Measurements from ENCODE around the gene LDHA.

LDHA gene

DNA sequence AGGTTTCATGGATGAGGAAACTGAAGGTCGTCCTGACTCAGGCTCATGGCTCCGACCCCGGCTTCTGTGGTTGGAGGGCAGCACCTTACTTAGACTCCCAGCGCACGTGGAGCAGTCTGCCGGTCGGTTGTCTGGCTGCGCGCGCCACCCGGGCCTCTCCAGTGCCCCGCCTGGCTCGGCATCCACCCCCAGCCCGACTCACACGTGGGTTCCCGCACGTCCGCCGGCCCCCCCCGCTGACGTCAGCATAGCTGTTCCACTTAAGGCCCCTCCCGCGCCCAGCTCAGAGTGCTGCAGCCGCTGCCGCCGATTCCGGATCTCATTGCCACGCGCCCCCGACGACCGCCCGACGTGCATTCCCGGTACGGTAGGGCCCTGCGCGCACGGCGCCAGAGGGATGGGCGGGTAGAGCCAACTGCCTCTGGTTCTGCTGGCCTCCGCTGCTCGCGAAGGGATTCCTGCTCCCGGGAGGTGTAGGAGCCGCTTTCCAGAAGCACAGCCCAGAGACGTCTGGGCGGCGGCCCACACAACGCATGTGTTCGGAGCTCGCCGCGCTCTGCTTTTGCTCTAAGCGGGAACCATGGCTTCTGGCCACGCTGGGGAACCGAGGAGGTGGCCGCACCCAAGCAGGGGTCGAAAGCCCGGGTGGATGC lies at the start of gene LDHA:
TSS of gene LDHA (plus strand) at position 289 of the 653 bp plus-strand sequence. CDS start 2,280 bp downstream, outside the sequence.
- no peak for FAIRE-seq

DNA sequence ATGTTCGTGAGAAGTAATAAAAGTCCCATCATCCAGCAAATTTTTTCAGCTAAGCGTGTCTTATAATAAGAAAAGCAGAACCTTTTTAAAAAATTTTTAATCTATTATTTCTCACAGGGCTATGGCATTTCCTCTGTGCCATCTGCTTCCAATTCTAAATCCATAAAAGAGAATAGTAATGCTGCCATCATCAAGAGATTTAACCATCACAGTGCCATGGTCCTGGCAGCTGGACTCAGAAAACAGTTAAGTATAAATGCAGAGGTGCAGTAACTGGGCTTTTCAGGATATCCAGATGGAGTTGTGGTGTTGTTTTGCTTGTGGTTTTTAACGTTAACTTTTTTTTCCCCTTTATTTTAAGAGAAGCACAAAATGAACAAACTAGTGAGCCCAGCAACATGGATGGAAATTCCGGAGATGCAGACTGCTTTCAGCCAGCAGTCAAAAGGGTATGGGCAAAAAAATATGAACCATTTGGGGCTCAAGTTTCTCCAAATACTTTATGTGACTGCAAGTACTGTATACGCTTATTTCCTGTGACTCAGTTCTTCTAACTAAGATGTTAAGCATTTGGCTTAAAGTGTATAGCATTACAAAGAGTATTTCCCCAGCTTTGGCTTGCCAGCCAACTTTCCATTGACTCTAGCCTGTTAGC lies 46.8 kb upstream of the LDHA start:
- FAIRE-seq = no peak

DNA sequence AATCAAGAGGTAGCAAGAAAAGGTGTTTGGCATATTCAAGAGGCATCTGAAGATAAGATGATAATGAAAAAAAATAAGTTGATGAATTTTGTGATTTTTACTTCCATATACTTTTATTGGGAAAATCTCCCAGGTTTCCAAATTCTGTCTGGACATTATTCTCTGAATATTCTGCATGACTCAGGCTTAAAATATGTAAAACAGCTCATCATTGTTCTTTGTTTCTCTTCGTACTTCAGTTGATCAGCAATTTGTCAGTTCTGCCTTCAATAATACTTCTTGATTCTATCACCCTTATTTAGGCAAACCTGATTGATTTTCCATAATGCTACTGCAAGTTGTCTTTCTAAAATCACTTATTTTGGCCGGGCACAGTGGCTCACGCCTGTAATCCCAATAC lies 41.8 kb upstream of the LDHA start:
- FAIRE-seq = no peak

DNA sequence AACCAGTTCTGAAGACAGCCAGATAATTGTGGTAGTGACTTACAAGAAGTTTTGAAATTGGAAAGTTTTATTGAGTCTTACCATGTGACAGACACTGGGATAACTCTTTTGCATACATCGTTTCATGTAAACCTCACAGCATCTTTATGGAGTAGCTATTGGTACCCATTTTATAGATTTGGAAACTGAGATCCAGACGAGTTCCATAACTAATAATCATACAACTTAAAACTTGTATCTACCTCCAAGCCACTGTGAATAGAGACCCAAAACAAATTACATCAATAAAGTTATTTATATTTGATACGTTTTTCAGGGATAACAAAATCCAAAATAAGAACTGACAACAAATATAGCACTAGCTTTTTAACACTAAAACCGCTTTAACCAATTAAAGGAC lies 35.7 kb upstream of the LDHA start:
- FAIRE-seq = no peak

DNA sequence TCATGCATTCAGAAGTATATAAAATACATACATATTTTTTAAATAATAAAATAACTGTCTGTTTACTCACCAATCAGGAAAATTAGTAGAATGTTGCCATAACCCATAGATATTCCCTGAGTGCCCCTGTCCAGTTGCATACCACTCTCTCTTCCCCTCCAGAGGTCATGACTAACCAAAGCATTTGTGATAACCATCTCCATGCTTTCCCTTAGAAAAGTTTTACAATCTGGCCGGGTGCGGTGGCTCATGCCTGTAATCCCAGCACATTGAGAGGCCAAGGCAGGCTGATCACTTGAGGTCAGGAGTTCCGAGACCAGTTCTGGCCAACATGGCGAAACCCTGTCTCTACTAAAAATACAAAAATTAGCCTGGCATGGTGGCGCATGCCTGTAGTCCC lies 33.2 kb upstream of the LDHA start:
- FAIRE-seq = no peak

DNA sequence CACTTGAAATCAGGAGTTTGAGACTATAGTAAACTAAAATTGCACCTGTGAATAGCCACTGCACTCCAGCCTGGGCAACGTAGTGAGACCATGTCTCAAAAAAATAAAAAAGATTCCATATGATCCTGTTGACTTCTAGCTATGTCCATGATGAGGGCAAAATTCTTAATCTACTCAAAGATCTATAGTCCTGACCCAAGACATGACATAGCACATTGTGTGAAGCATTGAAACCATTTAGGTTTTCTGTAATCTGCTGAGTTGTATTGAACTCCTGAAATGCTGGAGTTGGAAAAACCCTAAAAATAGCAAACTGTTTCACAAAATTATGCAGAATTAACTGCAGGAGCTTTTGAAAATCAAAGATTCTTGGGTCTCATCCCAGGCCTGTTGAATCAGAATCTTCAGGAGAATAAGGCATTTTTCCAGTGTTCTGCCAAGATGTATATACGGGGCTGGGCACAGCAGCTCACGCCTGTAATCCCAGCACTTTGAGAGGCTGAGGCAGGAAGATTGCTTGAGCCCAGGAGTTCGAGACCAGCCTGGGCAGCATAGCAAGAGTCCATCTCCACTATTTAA lies 29.8 kb upstream of the LDHA start:
- FAIRE-seq = no peak

DNA sequence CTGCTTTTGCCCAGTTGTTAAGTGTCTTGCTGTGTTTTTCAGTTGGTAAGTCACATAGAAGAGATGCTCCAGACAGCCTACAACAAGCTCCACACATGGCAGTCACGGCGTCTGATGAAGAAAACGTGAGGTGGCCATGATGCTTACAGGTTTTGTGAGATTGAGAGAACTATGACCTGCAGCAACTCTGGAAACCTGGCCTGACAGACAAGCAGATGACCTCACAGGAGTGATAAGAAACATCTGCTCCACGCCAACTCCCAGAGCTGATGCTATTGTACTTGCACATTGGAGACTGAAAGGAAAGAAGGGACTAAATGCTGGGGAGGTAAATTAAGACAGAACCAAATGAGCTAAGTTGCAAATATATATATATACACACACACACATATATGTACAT lies 28.6 kb upstream of the LDHA start:
- FAIRE-seq = no peak

DNA sequence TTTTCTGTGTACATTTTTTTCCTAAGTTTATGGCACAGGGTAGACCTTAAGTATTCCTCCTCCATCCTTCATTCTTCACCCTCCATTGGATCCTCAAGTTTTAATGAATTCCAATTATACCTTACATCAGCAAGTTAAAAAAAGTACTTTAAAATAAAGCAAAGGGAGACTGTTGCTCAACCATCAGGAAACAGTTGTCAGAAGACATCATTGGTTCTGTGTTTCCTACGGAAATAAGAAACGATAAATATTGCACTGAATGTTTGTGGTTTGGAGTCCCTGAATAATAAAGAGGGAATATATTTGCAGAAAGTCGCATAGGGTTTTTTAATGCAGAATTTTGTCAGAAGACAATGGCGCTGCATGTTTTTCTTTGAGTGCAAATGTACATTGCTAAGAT lies 28.1 kb upstream of the LDHA start:
- no peak for FAIRE-seq

DNA sequence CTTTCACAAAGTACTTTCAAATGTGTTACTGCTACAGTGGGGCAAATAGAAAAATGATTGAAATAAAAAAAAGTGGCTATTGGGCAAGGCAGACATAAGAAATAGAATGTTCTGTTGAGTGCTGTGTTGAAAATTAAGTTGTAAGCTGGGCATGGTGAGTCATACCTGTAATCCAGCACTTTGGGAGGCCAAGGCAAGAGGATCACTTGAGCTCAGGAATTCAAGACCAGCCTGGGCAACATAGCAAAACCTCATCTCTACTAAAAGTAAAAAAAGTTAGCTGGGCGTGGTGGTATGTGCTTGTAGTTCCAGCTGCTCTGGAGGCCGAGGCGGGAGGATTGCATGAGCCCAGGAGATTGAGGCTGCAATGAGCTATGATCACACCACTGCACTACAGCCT lies 26.9 kb upstream of the LDHA start:
- FAIRE-seq = no peak

DNA sequence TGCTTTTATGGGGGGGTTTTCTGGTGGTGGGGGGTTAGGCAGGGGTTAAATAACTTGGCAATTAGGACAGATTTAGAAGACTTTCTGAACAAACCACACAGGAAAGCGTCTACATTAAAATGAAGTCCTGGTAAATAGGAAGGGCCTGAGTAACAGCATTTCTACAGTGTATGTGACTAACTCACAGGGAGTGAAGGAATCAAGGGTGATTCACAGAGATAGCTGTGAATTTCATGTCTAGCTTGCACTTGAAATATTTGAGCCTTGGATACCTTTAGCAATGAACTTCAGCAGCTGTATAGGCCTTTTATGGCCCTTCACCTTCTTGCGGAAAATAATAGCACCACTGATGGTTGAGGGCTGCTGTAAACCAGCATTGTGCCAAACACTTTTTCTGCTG lies 26.1 kb upstream of the LDHA start:
- FAIRE-seq = no peak

DNA sequence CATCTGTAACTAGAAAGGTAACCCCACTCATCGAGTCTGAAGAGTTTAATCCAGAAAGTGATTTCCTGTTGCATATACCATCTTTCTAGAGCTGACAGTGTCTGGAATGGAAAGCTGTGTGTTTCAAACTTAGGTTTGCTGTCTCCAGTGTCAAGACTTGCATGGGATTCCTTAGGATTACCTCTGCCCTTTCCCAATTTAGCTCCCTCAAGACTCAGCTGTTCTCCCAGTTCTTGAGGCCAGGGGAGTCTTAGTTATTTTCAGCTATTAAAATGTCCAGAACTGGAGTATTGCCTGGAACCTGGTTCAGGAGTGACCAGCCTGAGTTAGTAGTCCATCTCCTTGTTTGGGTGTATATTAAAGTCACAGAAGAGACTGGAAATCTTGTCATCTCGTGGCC lies 25.0 kb upstream of the LDHA start:
- FAIRE-seq = no peak

DNA sequence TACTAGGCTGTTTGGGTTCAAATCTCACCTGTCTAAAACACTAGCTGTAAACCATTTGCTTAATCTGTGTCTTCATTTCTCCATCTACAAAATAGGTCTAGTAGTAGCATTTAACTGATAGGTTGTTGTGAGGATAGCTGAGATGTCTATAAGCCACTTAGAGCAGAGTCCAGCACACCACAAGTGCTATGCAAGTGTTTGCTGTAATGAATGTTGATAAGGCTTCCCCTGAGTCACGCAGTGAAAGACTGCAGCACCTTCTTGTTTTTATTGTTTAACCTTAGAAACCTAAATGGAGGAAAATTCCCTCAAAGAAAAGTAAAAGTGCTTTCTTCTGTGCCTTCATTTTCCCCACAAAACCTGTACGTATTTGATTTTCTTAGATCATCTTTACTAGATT lies 23.1 kb upstream of the LDHA start:
- no peak for FAIRE-seq

DNA sequence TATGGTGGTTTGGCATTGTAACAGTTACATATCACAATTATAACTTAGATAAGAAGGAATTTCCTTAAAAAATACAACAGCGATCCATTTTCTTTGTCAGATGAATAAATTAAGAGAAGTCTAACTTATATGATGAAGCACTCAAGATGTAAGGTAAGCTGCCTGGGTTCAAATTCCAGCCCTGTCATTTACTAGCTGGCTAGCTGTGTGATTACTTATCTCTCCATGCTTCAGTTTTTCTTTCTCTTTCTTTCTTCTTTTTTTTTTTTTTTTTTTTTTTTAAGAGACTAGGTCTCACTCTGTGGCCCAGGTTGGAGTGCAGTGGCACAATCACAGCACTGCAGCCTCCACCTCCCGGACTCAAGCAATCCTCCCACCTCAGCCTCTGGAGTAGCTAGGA lies 22.2 kb upstream of the LDHA start:
- FAIRE-seq = no peak

DNA sequence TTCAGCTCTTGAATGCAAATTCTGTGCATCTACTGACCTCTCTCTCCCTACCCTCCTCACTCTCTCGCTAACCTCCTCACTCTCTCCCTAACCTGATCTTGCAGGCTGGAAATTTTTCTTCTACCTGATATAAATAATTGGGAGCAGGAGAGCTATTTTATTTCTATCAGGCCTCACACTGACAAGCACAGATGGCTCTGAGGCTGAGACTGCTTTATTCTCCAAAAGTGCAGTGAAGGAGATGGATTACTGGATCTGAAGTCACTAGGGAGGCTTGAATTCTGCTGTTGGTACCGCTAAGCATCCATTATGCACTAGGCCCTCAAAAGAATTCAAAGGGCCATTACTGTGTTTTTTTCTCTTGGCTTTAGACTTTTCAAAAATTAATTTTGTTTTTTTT lies 19.4 kb upstream of the LDHA start:
- FAIRE-seq = no peak

DNA sequence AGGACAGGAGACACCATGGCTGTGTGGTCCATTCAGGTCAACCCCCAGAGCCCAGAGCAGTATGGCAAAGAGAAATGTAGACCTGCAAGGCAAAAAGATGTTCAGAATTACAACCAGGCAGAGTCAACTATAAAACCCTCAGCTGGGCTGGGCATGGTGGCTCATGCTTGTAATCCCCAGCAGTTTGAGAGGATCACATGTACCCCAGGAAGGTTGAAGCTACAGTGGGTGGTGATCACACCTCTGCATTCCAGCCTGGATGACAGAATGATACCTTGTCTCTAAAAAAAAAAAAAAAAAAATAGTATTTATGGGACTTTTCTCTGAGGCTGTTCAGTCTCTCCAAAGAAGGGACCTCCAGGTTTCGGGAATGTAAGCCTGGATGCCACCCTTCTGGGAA lies 18.4 kb upstream of the LDHA start:
- FAIRE-seq = no peak

DNA sequence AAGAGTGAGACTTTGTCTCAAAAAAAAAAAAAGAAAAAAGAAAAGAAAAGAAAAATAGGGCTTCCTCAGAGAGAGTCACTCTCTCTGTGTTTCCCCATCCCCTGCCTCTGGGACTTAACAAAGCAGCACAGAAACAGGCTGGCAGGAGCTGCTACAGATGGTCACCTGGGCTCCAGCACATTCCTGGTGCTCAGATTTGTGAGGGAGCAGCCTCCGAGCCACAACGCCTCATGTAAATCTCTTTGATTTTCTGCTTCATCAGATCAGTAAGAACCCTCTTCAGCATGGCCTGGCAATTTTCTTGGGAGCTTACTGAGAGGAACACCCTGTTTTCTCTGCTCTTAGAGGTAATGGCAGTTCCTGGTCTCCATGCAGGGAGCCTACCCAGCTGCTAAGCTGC lies 15.2 kb upstream of the LDHA start:
- no peak for FAIRE-seq

DNA sequence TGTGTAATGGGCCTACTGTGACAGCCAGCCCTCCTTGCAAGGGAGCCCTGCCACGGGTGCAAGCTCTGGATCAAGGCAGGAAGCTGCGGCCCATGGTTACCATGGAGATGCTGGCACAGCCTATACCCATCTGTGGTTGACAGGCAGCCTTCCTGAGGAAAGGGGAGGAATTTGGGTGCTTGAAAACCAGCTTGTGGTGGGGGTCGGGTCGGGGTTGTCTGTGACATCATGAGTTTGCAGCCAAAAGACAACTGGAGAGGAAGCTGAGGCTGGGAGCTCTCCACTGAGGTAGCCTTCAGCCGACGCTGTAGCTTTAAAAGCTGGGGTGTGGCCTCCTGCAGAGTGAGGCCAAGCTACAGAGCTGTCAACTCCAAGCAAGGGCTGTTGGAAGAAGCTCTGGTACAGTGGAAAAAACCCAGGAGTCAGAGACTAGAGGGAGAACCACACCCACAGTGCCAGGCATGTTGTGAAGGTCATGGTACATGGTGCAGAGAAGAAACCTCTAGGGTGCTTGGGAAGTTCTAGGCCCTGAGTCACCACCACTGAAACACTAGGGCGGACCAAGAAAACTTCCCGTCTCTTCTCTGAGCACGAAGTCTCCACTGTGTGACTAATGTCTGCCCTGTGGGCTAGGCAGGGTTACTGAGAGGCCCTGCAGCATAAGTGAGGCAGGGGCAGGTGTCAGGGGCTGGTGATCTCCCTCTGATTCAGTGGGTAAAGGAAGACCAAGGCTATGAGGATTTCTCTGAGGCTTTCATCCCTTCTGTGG lies 10.8 kb upstream of the LDHA start:
- FAIRE-seq = no peak

DNA sequence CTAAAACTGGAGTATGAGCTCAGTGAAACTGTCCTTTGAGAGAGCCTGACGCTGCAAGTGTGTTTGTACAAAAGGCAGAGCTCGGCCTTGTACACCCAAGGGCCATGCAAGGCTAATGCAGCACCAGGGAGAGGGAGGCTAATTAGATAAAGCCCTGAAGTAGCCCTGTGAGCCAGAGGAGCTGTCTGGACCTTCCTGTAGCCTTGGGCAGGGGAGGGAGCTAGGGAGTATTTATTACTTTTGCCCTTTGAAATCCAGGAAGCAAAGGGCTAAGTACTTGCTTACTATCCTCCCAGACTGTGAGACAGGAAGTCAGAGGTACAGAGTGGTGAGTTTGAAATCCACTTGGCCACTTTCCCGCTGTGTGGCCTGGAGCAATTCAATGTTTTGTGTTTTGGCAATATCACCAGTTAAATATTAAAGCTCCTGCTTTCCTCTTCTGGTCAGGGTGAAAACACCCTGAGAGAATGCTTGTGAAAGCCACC lies 10.2 kb upstream of the LDHA start:
- FAIRE-seq = no peak

DNA sequence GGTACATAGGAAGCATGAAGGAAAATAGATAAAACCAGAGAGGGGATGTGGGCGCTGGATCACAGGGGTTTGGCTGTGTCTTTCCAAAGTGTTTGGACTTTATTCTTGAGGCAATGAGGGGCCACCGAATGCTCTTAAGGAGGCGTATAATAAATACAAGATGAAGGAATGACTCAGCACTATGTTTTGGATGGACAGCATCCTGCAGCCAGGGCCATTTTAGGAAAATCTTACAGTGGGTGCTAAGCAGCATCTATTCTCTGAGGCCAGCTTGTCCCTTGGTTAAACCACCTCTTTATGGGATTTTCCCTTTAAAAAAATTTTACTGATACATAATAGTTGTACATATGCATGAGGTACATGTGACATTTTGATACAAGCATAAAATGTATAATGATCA lies 4.3 kb upstream of the LDHA start:
- no peak for FAIRE-seq

DNA sequence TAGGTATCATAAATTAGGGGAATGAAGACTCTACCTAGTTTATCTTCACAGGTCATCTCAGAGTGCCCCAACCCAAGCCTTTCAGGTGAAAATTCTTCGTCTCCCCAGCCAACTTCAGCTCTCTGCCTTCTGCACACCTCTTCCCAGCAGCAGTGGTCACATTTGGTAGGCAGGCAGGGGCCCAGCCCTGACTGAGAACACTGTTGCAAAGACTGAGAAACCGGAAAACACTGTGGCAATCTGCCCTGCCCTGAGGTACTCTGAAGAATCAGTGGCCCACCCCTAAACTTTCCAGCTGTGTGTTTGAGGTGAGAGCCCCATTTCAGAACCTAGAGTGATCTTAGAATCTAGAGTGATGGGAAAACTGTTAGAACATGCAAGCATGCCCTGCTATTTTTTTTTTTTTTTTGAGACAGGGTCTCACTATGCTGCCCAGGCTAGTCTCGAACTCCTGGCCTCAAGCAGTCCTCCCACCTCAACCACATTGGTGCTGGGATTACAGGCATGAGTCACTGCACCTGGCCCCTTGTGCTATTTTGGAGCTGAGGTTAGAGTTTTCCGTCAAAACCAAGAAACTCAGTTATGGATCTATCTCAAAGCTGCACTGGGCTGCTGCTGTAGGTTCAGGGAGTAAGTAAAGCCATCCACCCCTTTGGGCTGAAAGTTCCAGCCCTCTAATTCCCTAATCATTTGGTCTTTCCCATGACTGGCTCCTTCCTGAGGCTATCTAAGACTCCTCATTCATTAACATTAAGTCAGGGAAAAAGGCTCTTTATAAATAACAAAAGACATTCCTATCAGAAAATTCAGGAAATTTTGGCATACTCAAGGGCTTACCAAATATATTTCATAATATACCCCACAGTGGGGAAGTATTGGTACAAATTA lies 1.7 kb upstream of the LDHA start:
- FAIRE-seq = no peak

DNA sequence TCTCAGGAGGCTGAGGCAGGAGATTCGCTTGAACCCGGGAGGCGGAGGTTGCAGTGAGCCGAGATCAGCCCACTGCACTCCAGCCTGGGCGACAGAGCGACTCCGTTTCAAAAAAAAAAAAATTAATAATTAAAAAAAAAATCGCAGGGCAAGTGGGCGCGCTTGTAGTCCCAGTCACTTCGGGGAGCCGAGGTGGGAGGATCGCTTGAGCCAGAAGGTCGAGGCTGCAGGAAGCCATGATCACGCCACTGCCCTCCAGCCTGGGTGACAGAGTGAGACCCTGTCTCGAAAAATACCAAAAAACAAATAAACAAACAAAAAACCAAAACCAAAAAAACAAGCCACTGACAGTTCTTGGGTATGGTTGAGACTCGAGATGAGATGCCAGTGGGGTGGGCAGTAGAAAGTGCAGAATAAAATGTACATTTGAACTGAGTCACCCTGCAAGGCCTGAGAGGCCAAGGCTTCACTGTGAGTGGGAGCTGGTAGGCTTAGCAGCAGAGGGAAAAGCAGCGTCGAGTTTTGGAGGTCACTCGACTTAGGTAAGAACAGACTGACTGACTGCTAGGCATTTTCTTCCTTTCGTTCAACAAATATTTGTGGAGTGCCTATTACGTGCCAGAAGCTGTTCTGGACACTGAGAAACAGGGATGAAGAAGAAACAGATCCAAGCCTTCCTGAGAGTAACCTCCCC lies 635 bp upstream of the LDHA start:
- FAIRE-seq = no peak
